Measurements from ENCODE around the gene USP25.
A peak's percentile ranks its signal among the peaks of the same experiment; 100 is the strongest.

Gene USP25

GRCh38 chr21:15894596-15894995, 164.8 kb downstream of the USP25 start:
- TF ChIP-seq, protein P1, sequence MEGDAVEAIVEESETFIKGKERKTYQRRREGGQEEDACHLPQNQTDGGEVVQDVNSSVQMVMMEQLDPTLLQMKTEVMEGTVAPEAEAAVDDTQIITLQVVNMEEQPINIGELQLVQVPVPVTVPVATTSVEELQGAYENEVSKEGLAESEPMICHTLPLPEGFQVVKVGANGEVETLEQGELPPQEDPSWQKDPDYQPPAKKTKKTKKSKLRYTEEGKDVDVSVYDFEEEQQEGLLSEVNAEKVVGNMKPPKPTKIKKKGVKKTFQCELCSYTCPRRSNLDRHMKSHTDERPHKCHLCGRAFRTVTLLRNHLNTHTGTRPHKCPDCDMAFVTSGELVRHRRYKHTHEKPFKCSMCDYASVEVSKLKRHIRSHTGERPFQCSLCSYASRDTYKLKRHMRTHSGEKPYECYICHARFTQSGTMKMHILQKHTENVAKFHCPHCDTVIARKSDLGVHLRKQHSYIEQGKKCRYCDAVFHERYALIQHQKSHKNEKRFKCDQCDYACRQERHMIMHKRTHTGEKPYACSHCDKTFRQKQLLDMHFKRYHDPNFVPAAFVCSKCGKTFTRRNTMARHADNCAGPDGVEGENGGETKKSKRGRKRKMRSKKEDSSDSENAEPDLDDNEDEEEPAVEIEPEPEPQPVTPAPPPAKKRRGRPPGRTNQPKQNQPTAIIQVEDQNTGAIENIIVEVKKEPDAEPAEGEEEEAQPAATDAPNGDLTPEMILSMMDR (IDR thresholded peaks at IDR 0.05): no peak
- H3K4me3 ChIP-seq: no peak overlapping the region
- H3K27ac ChIP-seq: no peak overlapping the region
- DNase-seq (ENCODE audit: low spot score): no peak

DNA sequence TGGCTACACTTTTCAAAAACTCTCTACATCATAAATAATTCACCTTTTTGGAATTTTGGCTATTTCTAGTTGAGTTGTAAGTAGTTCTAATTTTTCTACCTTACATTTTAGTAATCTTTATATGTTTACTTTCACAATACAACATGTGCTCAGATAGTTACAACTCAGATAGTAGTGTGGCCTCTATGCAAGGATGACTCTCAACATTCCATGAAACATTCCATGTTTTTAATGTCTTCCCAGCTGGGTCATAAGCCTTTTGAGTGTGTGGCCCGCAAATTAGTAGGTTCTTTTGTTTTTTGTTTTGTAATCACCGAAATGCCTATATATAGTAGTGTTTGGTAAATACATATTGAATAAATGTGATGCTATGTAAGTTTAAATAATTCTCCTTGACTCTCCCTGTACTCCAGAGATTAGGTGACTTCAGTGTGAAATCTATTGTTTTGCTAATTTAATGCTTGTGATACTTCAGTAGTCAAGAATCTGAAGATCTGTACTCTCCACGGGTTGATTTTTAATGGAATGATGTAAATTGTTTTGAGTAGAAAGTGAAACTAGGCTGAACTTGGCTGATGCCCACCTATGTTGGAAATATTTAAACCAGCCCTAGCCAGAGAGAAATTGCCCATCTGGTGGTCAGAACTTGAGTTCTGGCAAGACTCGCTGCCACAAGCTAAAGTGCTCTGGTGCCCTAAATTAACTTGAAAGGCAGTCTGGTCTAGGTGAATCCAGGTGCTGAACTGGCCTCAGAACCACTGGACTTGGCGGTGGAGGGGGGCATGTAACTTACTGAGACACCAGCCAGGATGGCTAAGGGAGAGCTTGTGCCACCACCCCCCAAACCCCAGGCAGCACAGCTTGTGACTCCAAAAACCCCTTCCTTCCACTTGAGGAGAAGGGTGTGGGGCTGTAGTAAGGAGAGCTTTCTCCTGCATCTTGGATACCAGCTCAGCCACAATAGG, 165.6 kb downstream of the USP25 start:
- peak overlapping the region; percentile 24 for H3K4me3 ChIP-seq
- TF ChIP-seq, protein P1 (IDR thresholded peaks at IDR 0.05): no peak
- no peak overlapping the region for H3K27ac ChIP-seq
- no peak for DNase-seq (ENCODE audit: low spot score)

GRCh38 chr21:15896501-15896900, 166.7 kb downstream of the USP25 start:
- Histone ChIP-seq H3K4me3 (no peak overlapping the region), H3K27ac (no peak overlapping the region)
- TF ChIP-seq, protein P1 (IDR thresholded peaks at IDR 0.05): no peak
- DNase-seq (ENCODE audit: low spot score): no peak

DNA sequence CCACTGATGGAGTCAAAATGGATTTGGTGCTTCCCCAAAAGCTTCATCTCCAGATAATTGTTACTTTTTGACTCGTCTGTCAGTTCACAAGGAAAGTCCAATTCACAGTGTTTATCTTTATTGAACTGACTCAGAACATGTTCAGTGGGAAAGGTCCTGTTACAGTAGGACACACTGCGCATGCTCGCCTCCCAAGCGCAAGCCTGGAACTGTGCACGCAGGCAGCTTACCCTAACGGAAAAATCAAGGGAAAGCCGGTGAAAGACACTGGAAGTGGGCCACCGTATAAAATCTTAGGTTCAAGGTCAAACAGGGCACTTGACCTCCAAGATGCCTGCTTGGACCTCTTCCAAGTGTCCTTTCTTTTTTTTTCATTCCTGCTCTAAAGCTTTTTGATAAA, 174.6 kb downstream of the USP25 start:
- TF ChIP-seq, protein P1 (IDR thresholded peaks at IDR 0.05): no peak
- no peak for DNase-seq (ENCODE audit: low spot score)
- H3K4me3 ChIP-seq: no peak overlapping the region

DNA sequence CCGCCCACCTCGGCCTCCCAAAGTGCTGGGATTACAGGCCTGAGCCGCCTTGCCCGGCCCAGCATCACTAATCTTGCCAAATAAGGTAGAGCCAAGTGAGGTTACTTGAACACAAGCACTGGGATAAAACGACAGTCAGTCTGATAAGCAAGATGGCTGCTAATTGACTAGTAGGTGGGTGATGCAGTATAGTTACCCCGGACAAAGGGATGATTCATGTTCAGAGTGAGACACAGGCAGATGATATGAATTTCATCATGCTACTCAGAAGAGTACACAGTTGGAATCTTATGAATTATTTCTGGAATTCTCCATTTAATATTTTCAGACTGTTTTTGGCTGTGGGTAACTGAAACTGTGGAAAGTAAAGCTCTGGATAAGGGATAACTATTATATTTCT, 178.4 kb downstream of the USP25 start:
- no peak overlapping the region for H3K4me3 ChIP-seq
- TF ChIP-seq, protein P1 (IDR thresholded peaks at IDR 0.05): no peak
- DNase-seq (ENCODE audit: low spot score): no peak

More for the DNA sequence above, 174.6 kb downstream of the USP25 start:
- H3K27ac ChIP-seq: no peak overlapping the region

GRCh38 chr21:15928196-15928595, 198.4 kb downstream of the USP25 start:
- TF ChIP-seq, protein P1 (IDR thresholded peaks at IDR 0.05): no peak
- DNase-seq (ENCODE audit: low spot score): peak; percentile 43

More for the DNA sequence above, 178.4 kb downstream of the USP25 start:
- H3K27ac ChIP-seq: no peak overlapping the region

More at GRCh38 chr21:15928196-15928595, 198.4 kb downstream of the USP25 start:
- no peak overlapping the region for H3K4me3 ChIP-seq
- no peak overlapping the region for H3K27ac ChIP-seq

Measured in coronary artery (tissue), 2 donors.